GM21576 (cell line): ENCODE results near the gene ARHGAP26.

ENCODE experiments used
- ATAC-seq: cut with Tn5 transposase; IDR thresholded peaks from one replicate; pipeline ENCODE4 v1.9.1; 2021; ENCODE audit warnings: mild to moderate bottlenecking, moderate library complexity; ENCODE audit not compliant: unreplicated experiment

The ARHGAP26 gene

GRCh38 chr5:142870532-142871362, 100.6 kb downstream of the ARHGAP26 start:
- no peak for ATAC-seq

GRCh38 chr5:142871363-142872193, 101.4 kb downstream of the ARHGAP26 start:
- ATAC-seq = no peak

GRCh38 chr5:142872217-142872616, 102.0 kb downstream of the ARHGAP26 start:
- ATAC-seq = no peak

- no peak for ATAC-seq
Observed at GRCh38 chr5:142872795-142873194, 102.6 kb downstream of the ARHGAP26 start.

GRCh38 chr5:142873831-142874230, 103.7 kb downstream of the ARHGAP26 start:
- ATAC-seq = no peak

- no peak for ATAC-seq
Observed at GRCh38 chr5:142874540-142874939, 104.4 kb downstream of the ARHGAP26 start.

- ATAC-seq = no peak
Observed at GRCh38 chr5:142875936-142876335, 105.8 kb downstream of the ARHGAP26 start.

- ATAC-seq = no peak
Observed at GRCh38 chr5:142876817-142877216, 106.6 kb downstream of the ARHGAP26 start.

- ATAC-seq = no peak
Observed at GRCh38 chr5:142878111-142878510, 107.9 kb downstream of the ARHGAP26 start.

GRCh38 chr5:142878638-142879037, 108.5 kb downstream of the ARHGAP26 start:
- no peak for ATAC-seq

GRCh38 chr5:142881076-142881783, 111.1 kb downstream of the ARHGAP26 start:
- ATAC-seq = no peak

GRCh38 chr5:142881784-142882126, 111.6 kb downstream of the ARHGAP26 start:
- no peak for ATAC-seq

- no peak for ATAC-seq
Observed at GRCh38 chr5:142883025-142883424, 112.8 kb downstream of the ARHGAP26 start.

- ATAC-seq = no peak
Observed at GRCh38 chr5:142883438-142883837, 113.3 kb downstream of the ARHGAP26 start.

GRCh38 chr5:142884029-142884428, 113.9 kb downstream of the ARHGAP26 start:
- ATAC-seq = no peak

- ATAC-seq = no peak
Observed at GRCh38 chr5:142886211-142886610, 116.0 kb downstream of the ARHGAP26 start.

- ATAC-seq = no peak
Observed at GRCh38 chr5:142886956-142887355, 116.8 kb downstream of the ARHGAP26 start.

GRCh38 chr5:142888469-142889085, 118.4 kb downstream of the ARHGAP26 start:
- no peak for ATAC-seq

GRCh38 chr5:142892021-142892420, 121.8 kb downstream of the ARHGAP26 start:
- ATAC-seq = no peak

- ATAC-seq = no peak
Observed at GRCh38 chr5:142894315-142894714, 124.1 kb downstream of the ARHGAP26 start.

- ATAC-seq = no peak
Observed at GRCh38 chr5:142894749-142895148, 124.6 kb downstream of the ARHGAP26 start.
